Tibial nerve (tissue), 4 donors: ENCODE results near the gene PLPP1. TPM values are rescaled to one million over a fixed set of nuclear protein-coding genes. Genes with fewer than 3 reads are reported as not detected.
A peak's percentile ranks its signal among the peaks of the same experiment; 100 is the strongest.

ENCODE experiments used
- DNase-seq, 2 donors: peaks; one replicate each; pipeline ENCODE4 v3.0.0-alpha.2; 2019; ENCODE audit warnings: low spot score in 2 of 2
- H3K27ac ChIP-seq, 4 donors: fragments of 200-600 bp; sonication (generic) in 3 of 4; one replicate each; pipeline ENCODE4 v1.5.1; 2017 to 2019; ENCODE audit warnings: mild to moderate bottlenecking in 1 of 4
- H3K27me3 ChIP-seq, 2 donors: fragments of 200-600 bp; sonication (generic) in 1 of 2; one replicate each; pipeline versions ENCODE4 v1.5.1 to v1.6.0; 2017 to 2019
- H3K36me3 ChIP-seq, 3 donors: fragments of 200-600 bp; sonication (generic); one replicate each; pipeline ENCODE4 v1.5.1; 2018 to 2019
- H3K4me1 ChIP-seq, 4 donors: fragments of 200-600 bp; sonication (generic) in 3 of 4; one replicate each; pipeline ENCODE4 v1.5.1; 2017 to 2019
- H3K4me3 ChIP-seq, 4 donors: fragments of 200-600 bp; sonication (generic) in 3 of 4; one replicate each; pipeline ENCODE4 v1.5.1; 2017 to 2019; ENCODE audit warnings: mild to moderate bottlenecking in 1 of 4, moderate library complexity in 1 of 4
- H3K9me3 ChIP-seq, 4 donors: fragments of 200-600 bp; sonication (generic) in 3 of 4; one replicate each; pipeline ENCODE4 v1.5.1; 2017 to 2019
- CTCF ChIP-seq, 5 experiments: fragments of 200-600 bp in 3 of 5; fragments of 450-650 bp in 2 of 5; sonication (generic) in 3 of 5; IDR thresholded peaks; one replicate each; pipeline ENCODE4 v1.5.1; 2016 to 2019; ENCODE audit warnings: antibody characterized with exemption in 5 of 5, mild to moderate bottlenecking in 3 of 5, moderate library complexity in 2 of 5
- EP300 ChIP-seq, 2 donors: sonication (generic); formaldehyde crosslinking; IDR thresholded peaks; one replicate each; pipeline ENCODE4 v1.6.1; 2017; ENCODE audit warnings: antibody characterized with exemption in 2 of 2, mild to moderate bottlenecking in 1 of 2
- POLR2A ChIP-seq, 2 donors: fragments of 450-650 bp; IDR thresholded peaks; one replicate each; pipeline ENCODE4 v1.6.1; 2017; ENCODE audit warnings: antibody characterized with exemption in 2 of 2, mild to moderate bottlenecking in 2 of 2, moderate library complexity in 2 of 2
- WGBS, 2 donors: methylation state at CpG; one replicate each; pipeline ENCODE4 v1.1.5; 2018; 5-methylcytosine and 5-hydroxymethylcytosine counted together
- total RNA-seq, 4 donors: library from RNA; depleted of rRNA; stranded (reverse); fragments of >200 nt; gene quantifications; one replicate each; pipeline ENCODE4 v1.1.0, GENCODE V29; 2016

The PLPP1 gene
- total RNA-seq, result 100 to 1,000 TPM; 380 to 568 (median 427) TPM

- peak; percentile 79 to 85 for DNase-seq
- WGBS, 2 donors, result 2% methylated on average over 39 to 40 of the region's 91 CpGs
- H3K27ac ChIP-seq, result peak within 1 kb of the TSS; percentile 96 to 99 (median 98)
These were observed at the start of gene PLPP1 for GRCh38 chr5:55534436-55535198. TSS of gene PLPP1 (minus strand) at chr5:55534964. CDS start at chr5:55534629, 335 bp downstream.

GRCh38 chr5:55583578-55583977 lies 48.8 kb upstream of the PLPP1 start:
- H3K27me3 ChIP-seq, result no peaks in the 10 kb centered on the region
- 85 to 94% methylated on average over 9 of the region's 9 CpGs for WGBS, 2 donors
- no peak for DNase-seq

More at GRCh38 chr5:55534436-55535198, at the start of gene PLPP1:
- peaks cover 0 to 41% (median 6%) of the 10 kb centered on the region in 4 donors for H3K4me1 ChIP-seq
- H3K4me3 ChIP-seq, result peak within 1 kb of the TSS; percentile 77 to 93 (median 90)
- no peaks in the 10 kb centered on the region for H3K9me3 ChIP-seq
- peaks cover 0 to 7% (median 0%) of the 10 kb centered on the region in 3 donors for H3K36me3 ChIP-seq
- no peaks in the 10 kb centered on the region for H3K27me3 ChIP-seq
- TF ChIP-seq EP300 (IDR thresholded peaks at IDR 0.05) (peak in 1 of 2 donors; percentile 99), POLR2A (IDR thresholded peaks at IDR 0.05) (peak in 1 of 2 donors; percentile 96), CTCF (IDR thresholded peaks at IDR 0.05) (peak in 2 of 5 experiments; percentile 16 to 38)

GRCh38 chr5:55582256-55582655 lies 47.5 kb upstream of the PLPP1 start:
- H3K27ac ChIP-seq, result no peak overlapping the region
- no peaks in the 10 kb centered on the region for H3K36me3 ChIP-seq
- H3K4me1 ChIP-seq, result peaks cover 0 to 20% (median 4%) of the 10 kb centered on the region in 4 donors
- no peak for DNase-seq
- TF ChIP-seq CTCF (IDR thresholded peaks at IDR 0.05) (no peak), POLR2A (IDR thresholded peaks at IDR 0.05) (no peak), EP300 (IDR thresholded peaks at IDR 0.05) (peak in 1 of 2 donors; percentile 10)
- 45% methylated on average over 2 of the region's 2 CpGs for WGBS, 2 donors
- no peaks in the 10 kb centered on the region for H3K27me3 ChIP-seq
- no peaks in the 10 kb centered on the region for H3K9me3 ChIP-seq
- no peak overlapping the region for H3K4me3 ChIP-seq

More at GRCh38 chr5:55583578-55583977, 48.8 kb upstream of the PLPP1 start:
- TF ChIP-seq EP300 (IDR thresholded peaks at IDR 0.05) (no peak), CTCF (IDR thresholded peaks at IDR 0.05) (no peak), POLR2A (IDR thresholded peaks at IDR 0.05) (no peak)
- Histone ChIP-seq H3K36me3 (no peaks in the 10 kb centered on the region), H3K9me3 (no peaks in the 10 kb centered on the region), H3K4me1 (peaks cover 0 to 7% (median 0%) of the 10 kb centered on the region in 4 donors), H3K27ac (no peak overlapping the region), H3K4me3 (no peak overlapping the region)

GRCh38 chr5:55580042-55580441 lies 45.3 kb upstream of the PLPP1 start:
- TF ChIP-seq POLR2A (IDR thresholded peaks at IDR 0.05) (no peak), EP300 (IDR thresholded peaks at IDR 0.05) (no peak), CTCF (IDR thresholded peaks at IDR 0.05) (no peak)
- H3K27ac ChIP-seq, result no peak overlapping the region
- no peaks in the 10 kb centered on the region for H3K36me3 ChIP-seq
- DNase-seq, result no peak
- no peaks in the 10 kb centered on the region for H3K9me3 ChIP-seq
- peaks cover 0 to 37% (median 16%) of the 10 kb centered on the region in 4 donors for H3K4me1 ChIP-seq
- no peak overlapping the region for H3K4me3 ChIP-seq
- no peaks in the 10 kb centered on the region for H3K27me3 ChIP-seq
- WGBS, 2 donors, result 94 to 95% methylated on average over 6 of the region's 6 CpGs

GRCh38 chr5:55578771-55579170 lies 44.0 kb upstream of the PLPP1 start:
- Histone ChIP-seq H3K4me1 (peaks cover 0 to 37% (median 16%) of the 10 kb centered on the region in 4 donors), H3K4me3 (no peak overlapping the region), H3K36me3 (no peaks in the 10 kb centered on the region), H3K27me3 (no peaks in the 10 kb centered on the region), H3K9me3 (no peaks in the 10 kb centered on the region), H3K27ac (peak overlapping the region in 1 of 4 donors; percentile 87)
- TF ChIP-seq CTCF (IDR thresholded peaks at IDR 0.05) (no peak), EP300 (IDR thresholded peaks at IDR 0.05) (no peak), POLR2A (IDR thresholded peaks at IDR 0.05) (no peak)
- no peak for DNase-seq
